ENCODE measurements around the gene MTA1. TPM values are rescaled to one million over a fixed set of nuclear protein-coding genes. Genes with fewer than 3 reads are reported as not detected.

Gene MTA1
- total and polyA plus RNA-seq, 4 experiments from 2014 or later: 1.5 to 123 (median 64.2) TPM

GRCh38 chr14:105384041-105384557 is 35.5 kb upstream of the MTA1 start:
- H3K27me3 Mint-ChIP-seq: no peaks in the 10 kb centered on the region
- H3K9me3 Mint-ChIP-seq: no peaks in the 10 kb centered on the region
- no peaks in the 10 kb centered on the region for H3K4me1 Mint-ChIP-seq
- ChIA-PET CTCF (ENCODE audit: partially characterized antibody) (interaction anchor here (0.5 kb wide), 1 partner anchor 76 kb away, joined by 3 read pairs; no protein-coding TSS in a partner anchor), POLR2A (ENCODE audit: partially characterized antibody) (interaction anchor here (1.5 kb wide), 1 partner anchor 32 kb away, joined by 3 read pairs; no protein-coding TSS in a partner anchor)
- H3K4me1 ChIP-seq (ENCODE audit: insufficient read depth, low read length): no peaks in the 10 kb centered on the region
- no peaks in the 10 kb centered on the region for H3K36me3 ChIP-seq (ENCODE audit: insufficient read depth, low read length)
- H3K4me3 Mint-ChIP-seq: no peak overlapping the region
- no peak overlapping the region for H3K4me3 ChIP-seq (ENCODE audit: low read length in 2 of 2)
- no peak overlapping the region for H3K27ac Mint-ChIP-seq
- H3K9me3 ChIP-seq (ENCODE audit: control insufficient read depth in 1 of 2, low read length in 2 of 2): no peaks in the 10 kb centered on the region
- H3K27ac ChIP-seq (ENCODE audit: low read depth, low read length): no peak overlapping the region
- peaks cover 4% of the 10 kb centered on the region in 2 donors for H3K36me3 Mint-ChIP-seq
- intact Hi-C loops (cut with micrococcal nuclease): no loop called here
- no peak for DNase-seq
- no peaks in the 10 kb centered on the region for H3K27me3 ChIP-seq (ENCODE audit: insufficient read depth, low read length)

- ChIA-PET POLR2A (ENCODE audit: partially characterized antibody) (interaction anchor here (1.5 kb wide), 1 partner anchor 31 kb away, joined by 3 read pairs; no protein-coding TSS in a partner anchor), CTCF (ENCODE audit: partially characterized antibody) (interaction anchor here (0.5 kb wide), 1 partner anchor 76 kb away, joined by 3 read pairs; no protein-coding TSS in a partner anchor)
- Mint-ChIP-seq H3K4me3 (no peak overlapping the region), H3K27ac (no peak overlapping the region), H3K36me3 (peaks cover 4% of the 10 kb centered on the region in 2 donors), H3K27me3 (no peaks in the 10 kb centered on the region), H3K9me3 (no peaks in the 10 kb centered on the region), H3K4me1 (no peaks in the 10 kb centered on the region)
- Histone ChIP-seq H3K36me3 (ENCODE audit: insufficient read depth, low read length) (no peaks in the 10 kb centered on the region), H3K27ac (ENCODE audit: low read depth, low read length) (no peak overlapping the region), H3K4me1 (ENCODE audit: insufficient read depth, low read length) (no peaks in the 10 kb centered on the region), H3K4me3 (ENCODE audit: low read length in 2 of 2) (no peak overlapping the region), H3K9me3 (ENCODE audit: control insufficient read depth in 1 of 2, low read length in 2 of 2) (no peaks in the 10 kb centered on the region), H3K27me3 (ENCODE audit: insufficient read depth, low read length) (no peaks in the 10 kb centered on the region)
- DNase-seq: no peak
- intact Hi-C loops (cut with micrococcal nuclease): no loop called here
Measured at GRCh38 chr14:105384605-105385321, 34.9 kb upstream of the MTA1 start.

GRCh38 chr14:105385322-105385637 is 34.3 kb upstream of the MTA1 start:
- ChIA-PET POLR2A (ENCODE audit: partially characterized antibody) (no interaction called here), CTCF (ENCODE audit: partially characterized antibody) (no interaction called here)
- Histone ChIP-seq H3K27me3 (ENCODE audit: insufficient read depth, low read length) (no peaks in the 10 kb centered on the region), H3K4me3 (ENCODE audit: low read length in 2 of 2) (no peak overlapping the region), H3K36me3 (ENCODE audit: insufficient read depth, low read length) (no peaks in the 10 kb centered on the region), H3K4me1 (ENCODE audit: insufficient read depth, low read length) (no peaks in the 10 kb centered on the region), H3K9me3 (ENCODE audit: control insufficient read depth in 1 of 2, low read length in 2 of 2) (no peaks in the 10 kb centered on the region), H3K27ac (ENCODE audit: low read depth, low read length) (no peak overlapping the region)
- Mint-ChIP-seq H3K36me3 (peaks cover 4% of the 10 kb centered on the region in 2 donors), H3K27me3 (no peaks in the 10 kb centered on the region), H3K4me3 (no peak overlapping the region), H3K9me3 (no peaks in the 10 kb centered on the region), H3K4me1 (peaks cover 0 to under 1% (median 0%) of the 10 kb centered on the region in 4 donors), H3K27ac (no peak overlapping the region)
- no peak for DNase-seq
- intact Hi-C loops (cut with micrococcal nuclease): no loop called here

- H3K36me3 Mint-ChIP-seq: peaks cover 4% of the 10 kb centered on the region in 2 donors
- ChIA-PET POLR2A (ENCODE audit: partially characterized antibody) (no interaction called here), CTCF (ENCODE audit: partially characterized antibody) (interaction anchor here (0.8 kb wide), 1 partner anchor 15 kb away, joined by 3 read pairs; no protein-coding TSS in a partner anchor)
- H3K4me1 Mint-ChIP-seq: peaks cover 0 to 2% (median 0%) of the 10 kb centered on the region in 4 donors
- Histone ChIP-seq H3K4me3 (ENCODE audit: low read length in 2 of 2) (no peak overlapping the region), H3K36me3 (ENCODE audit: insufficient read depth, low read length) (no peaks in the 10 kb centered on the region), H3K9me3 (ENCODE audit: control insufficient read depth in 1 of 2, low read length in 2 of 2) (no peaks in the 10 kb centered on the region), H3K27me3 (ENCODE audit: insufficient read depth, low read length) (no peaks in the 10 kb centered on the region), H3K4me1 (ENCODE audit: insufficient read depth, low read length) (no peaks in the 10 kb centered on the region), H3K27ac (ENCODE audit: low read depth, low read length) (no peak overlapping the region)
- intact Hi-C loops (cut with micrococcal nuclease): no loop called here
- H3K9me3 Mint-ChIP-seq: no peaks in the 10 kb centered on the region
- H3K27ac Mint-ChIP-seq: no peak overlapping the region
- H3K4me3 Mint-ChIP-seq: no peak overlapping the region
- no peaks in the 10 kb centered on the region for H3K27me3 Mint-ChIP-seq
- no peak for DNase-seq
Measured at GRCh38 chr14:105385698-105386365, 33.8 kb upstream of the MTA1 start.

GRCh38 chr14:105386581-105387529 is 32.8 kb upstream of the MTA1 start:
- no peaks in the 10 kb centered on the region for H3K4me1 ChIP-seq (ENCODE audit: insufficient read depth, low read length)
- Mint-ChIP-seq H3K27ac (no peak overlapping the region), H3K9me3 (no peaks in the 10 kb centered on the region), H3K4me1 (peaks cover 0 to 2% (median 0%) of the 10 kb centered on the region in 4 donors), H3K36me3 (peaks cover 4% of the 10 kb centered on the region in 2 donors), H3K27me3 (no peaks in the 10 kb centered on the region), H3K4me3 (no peak overlapping the region)
- POLR2A ChIA-PET (ENCODE audit: partially characterized antibody): no interaction called here
- no peaks in the 10 kb centered on the region for H3K9me3 ChIP-seq (ENCODE audit: control insufficient read depth in 1 of 2, low read length in 2 of 2)
- no peak overlapping the region for H3K4me3 ChIP-seq (ENCODE audit: low read length in 2 of 2)
- no peak overlapping the region for H3K27ac ChIP-seq (ENCODE audit: low read depth, low read length)
- intact Hi-C loops (cut with micrococcal nuclease): no loop called here
- H3K36me3 ChIP-seq (ENCODE audit: insufficient read depth, low read length): no peaks in the 10 kb centered on the region
- CTCF ChIA-PET (ENCODE audit: partially characterized antibody): interaction anchor here (0.8 kb wide), 1 partner anchor 16 kb away, joined by 3 read pairs; no protein-coding TSS in a partner anchor
- no peak for DNase-seq
- H3K27me3 ChIP-seq (ENCODE audit: insufficient read depth, low read length): no peaks in the 10 kb centered on the region

- Mint-ChIP-seq H3K27ac (no peak overlapping the region), H3K4me1 (peaks cover 0 to 2% (median 0%) of the 10 kb centered on the region in 4 donors), H3K4me3 (no peak overlapping the region), H3K9me3 (no peaks in the 10 kb centered on the region), H3K27me3 (no peaks in the 10 kb centered on the region), H3K36me3 (peaks cover 4% of the 10 kb centered on the region in 2 donors)
- H3K36me3 ChIP-seq (ENCODE audit: insufficient read depth, low read length): no peaks in the 10 kb centered on the region
- CTCF ChIA-PET (ENCODE audit: partially characterized antibody): no interaction called here
- no peak overlapping the region for H3K27ac ChIP-seq (ENCODE audit: low read depth, low read length)
- POLR2A ChIA-PET (ENCODE audit: partially characterized antibody): no interaction called here
- H3K4me1 ChIP-seq (ENCODE audit: insufficient read depth, low read length): no peaks in the 10 kb centered on the region
- H3K27me3 ChIP-seq (ENCODE audit: insufficient read depth, low read length): no peaks in the 10 kb centered on the region
- intact Hi-C loops (cut with micrococcal nuclease): no loop called here
- H3K9me3 ChIP-seq (ENCODE audit: control insufficient read depth in 1 of 2, low read length in 2 of 2): no peaks in the 10 kb centered on the region
- H3K4me3 ChIP-seq (ENCODE audit: low read length in 2 of 2): no peak overlapping the region
- DNase-seq: no peak
Measured at GRCh38 chr14:105387530-105387922, 32.1 kb upstream of the MTA1 start.
